ENCODE data around the gene MCTP1. TPM values are rescaled to one million over a fixed set of nuclear protein-coding genes. Genes with fewer than 3 reads are reported as not detected.

Gene MCTP1
- total RNA-seq, 1 donor from 2014 or later: 1.9 TPM

GRCh38 chr5:94810281-94810680 is 474.6 kb downstream of the MCTP1 start:
- DNase-seq: no peak
- ATAC-seq (ENCODE audit: low read depth): no peak
- no peaks in the 10 kb centered on the region for H3K36me3 Mint-ChIP-seq (ENCODE audit: low read depth)
- no peak for TF ChIP-seq CTCF (IDR thresholded peaks at IDR 0.05)
- ChIA-PET CTCF (no interaction called here), POLR2A (no interaction called here)
- H3K27ac Mint-ChIP-seq: no peak overlapping the region
- peaks cover 9% of the 10 kb centered on the region for H3K27me3 Mint-ChIP-seq
- H3K9me3 Mint-ChIP-seq: no peaks in the 10 kb centered on the region
- H3K4me3 Mint-ChIP-seq: no peak overlapping the region
- H3K4me1 Mint-ChIP-seq: no peaks in the 10 kb centered on the region
- intact Hi-C loops (cut with micrococcal nuclease): no loop called here

- intact Hi-C loops (cut with micrococcal nuclease): no loop called here
- H3K9me3 Mint-ChIP-seq: no peaks in the 10 kb centered on the region
- ChIA-PET POLR2A (no interaction called here), CTCF (interaction anchor here (2.6 kb wide), 1 partner anchor 70 kb away, joined by 7 read pairs; no protein-coding TSS in a partner anchor)
- H3K4me1 Mint-ChIP-seq: no peaks in the 10 kb centered on the region
- no peak overlapping the region for H3K4me3 Mint-ChIP-seq
- ATAC-seq (ENCODE audit: low read depth) (no peak), DNase-seq (no peak)
- H3K36me3 Mint-ChIP-seq (ENCODE audit: low read depth): no peaks in the 10 kb centered on the region
- H3K27me3 Mint-ChIP-seq: peaks cover 9% of the 10 kb centered on the region
- H3K27ac Mint-ChIP-seq: no peak overlapping the region
- TF ChIP-seq CTCF (IDR thresholded peaks at IDR 0.05): no peak
Measured at GRCh38 chr5:94808497-94808896, 476.4 kb downstream of the MCTP1 start.

GRCh38 chr5:94807985-94808384 is 476.9 kb downstream of the MCTP1 start:
- ChIA-PET POLR2A (no interaction called here), CTCF (interaction anchor here (2.6 kb wide), 1 partner anchor 70 kb away, joined by 7 read pairs; no protein-coding TSS in a partner anchor)
- no peak for TF ChIP-seq CTCF (IDR thresholded peaks at IDR 0.05)
- DNase-seq (no peak), ATAC-seq (ENCODE audit: low read depth) (no peak)
- no peaks in the 10 kb centered on the region for H3K4me1 Mint-ChIP-seq
- intact Hi-C loops (cut with micrococcal nuclease): no loop called here
- H3K27ac Mint-ChIP-seq: no peak overlapping the region
- no peak overlapping the region for H3K4me3 Mint-ChIP-seq
- H3K27me3 Mint-ChIP-seq: peaks cover 9% of the 10 kb centered on the region
- H3K9me3 Mint-ChIP-seq: no peaks in the 10 kb centered on the region
- no peaks in the 10 kb centered on the region for H3K36me3 Mint-ChIP-seq (ENCODE audit: low read depth)

GRCh38 chr5:94802450-94802849 is 482.4 kb downstream of the MCTP1 start:
- Mint-ChIP-seq H3K27ac (no peak overlapping the region), H3K4me1 (no peaks in the 10 kb centered on the region), H3K36me3 (ENCODE audit: low read depth) (no peaks in the 10 kb centered on the region), H3K9me3 (no peaks in the 10 kb centered on the region), H3K27me3 (peaks cover 6% of the 10 kb centered on the region), H3K4me3 (no peak overlapping the region)
- DNase-seq: no peak
- TF ChIP-seq CTCF (IDR thresholded peaks at IDR 0.05): no peak
- no peak for ATAC-seq (ENCODE audit: low read depth)
- ChIA-PET POLR2A (no interaction called here), CTCF (no interaction called here)
- intact Hi-C loops (cut with micrococcal nuclease): no loop called here

GRCh38 chr5:94796586-94796985 is 488.3 kb downstream of the MCTP1 start:
- no peak for TF ChIP-seq CTCF (IDR thresholded peaks at IDR 0.05)
- no peak for ATAC-seq (ENCODE audit: low read depth)
- Mint-ChIP-seq H3K27me3 (peaks cover 3% of the 10 kb centered on the region), H3K9me3 (no peaks in the 10 kb centered on the region), H3K4me1 (peaks cover 24% of the 10 kb centered on the region), H3K4me3 (no peak overlapping the region), H3K27ac (no peak overlapping the region), H3K36me3 (ENCODE audit: low read depth) (no peaks in the 10 kb centered on the region)
- POLR2A ChIA-PET: no interaction called here
- DNase-seq: no peak
- CTCF ChIA-PET: no interaction called here
- intact Hi-C loops (cut with micrococcal nuclease): no loop called here

Measured in activated B cell treated with CpG ODN at 0.5 μM for 24 hours (primary cell).